Liver (tissue), 9 donors: ENCODE data around the gene INPP5A. TPM values are rescaled to one million over a fixed set of nuclear protein-coding genes. Genes with fewer than 3 reads are reported as not detected.
A peak's percentile ranks its signal among the peaks of the same experiment; 100 is the strongest.
"Not testable (repeated sequence)": the region's sequence is repeated elsewhere in the genome, so short reads cannot be mapped to it uniquely, and the experiment has no call there.

Experiments used
- DNase-seq: peaks from one replicate; pipeline ENCODE4 v3.0.0-alpha.2; 2017; ENCODE audit warnings: low spot score
- H3K27ac ChIP-seq, 2 donors: one replicate each; pipeline ENCODE4 v1.7.0; 2013; ENCODE audit warnings: inconsistent platforms in 2 of 2, low read length in 2 of 2, control low read depth in 1 of 2, low read depth in 1 of 2, mild to moderate bottlenecking in 1 of 2
- H3K27me3 ChIP-seq, 4 donors: one replicate each; pipeline versions ENCODE4 v1.6.1 to v1.7.0; 2013; ENCODE audit warnings: low read length in 3 of 4, inconsistent platforms in 1 of 4, mild to moderate bottlenecking in 1 of 4, moderate library complexity in 1 of 4; ENCODE audit not compliant: control insufficient read depth in 4 of 4, insufficient read depth in 4 of 4
- H3K36me3 ChIP-seq, 4 donors: one replicate each; pipeline versions ENCODE4 v1.6.1 to v1.7.0; 2013; ENCODE audit warnings: low read length in 3 of 4, mild to moderate bottlenecking in 3 of 4, low read depth in 1 of 4, moderate library complexity in 1 of 4; ENCODE audit not compliant: control insufficient read depth in 4 of 4, insufficient read depth in 3 of 4
- H3K4me1 ChIP-seq, 4 donors: one replicate each; pipeline versions ENCODE4 v1.6.1 to v1.7.0; 2013; ENCODE audit warnings: low read length in 3 of 4, mild to moderate bottlenecking in 3 of 4, moderate library complexity in 1 of 4; ENCODE audit not compliant: control insufficient read depth in 4 of 4, insufficient read depth in 4 of 4
- H3K4me3 ChIP-seq, 3 donors: one replicate each; pipeline versions ENCODE4 v1.6.1 to v1.7.0; 2013; ENCODE audit warnings: low read length in 3 of 3, control low read depth in 1 of 3, low read depth in 1 of 3, mild to moderate bottlenecking in 1 of 3
- H3K9ac ChIP-seq, 2 donors: one replicate each; pipeline ENCODE4 v1.7.0; 2013; ENCODE audit warnings: low read length in 2 of 2, mild to moderate bottlenecking in 2 of 2, moderate library complexity in 2 of 2, control low read depth in 1 of 2, low read depth in 1 of 2
- H3K9me3 ChIP-seq, 4 donors: one replicate each; pipeline versions ENCODE4 v1.6.1 to v1.7.0; 2013; ENCODE audit warnings: low read length in 3 of 4; ENCODE audit not compliant: control insufficient read depth in 4 of 4
- EGR1 ChIP-seq, 2 donors: IDR thresholded peaks; 2 replicates each; pipeline ENCODE4 v1.6.1; 2016 to 2018; ENCODE audit warnings: antibody characterized with exemption in 2 of 2, low read depth in 2 of 2
- FOXA2 ChIP-seq: IDR thresholded peaks from 2 replicates; pipeline ENCODE4 v1.6.1; 2016; ENCODE audit warnings: antibody characterized with exemption
- GABPA ChIP-seq, 2 donors: IDR thresholded peaks in 1 of 2; conservative IDR thresholded peaks in 1 of 2; 2 replicates each; pipeline ENCODE4 v1.6.1; 2016; ENCODE audit warnings: antibody characterized with exemption in 2 of 2, mild to moderate bottlenecking in 1 of 2, moderate library complexity in 1 of 2
- HNF4A ChIP-seq, 2 donors: conservative IDR thresholded peaks; 2 replicates each; pipeline ENCODE4 v1.6.1; 2016; ENCODE audit warnings: antibody characterized with exemption in 2 of 2, mild to moderate bottlenecking in 2 of 2
- HNF4G ChIP-seq: IDR thresholded peaks from 2 replicates; pipeline ENCODE4 v1.6.1; 2016; ENCODE audit warnings: antibody characterized with exemption
- JUND ChIP-seq, 2 donors: IDR thresholded peaks; 2 replicates each; pipeline ENCODE4 v1.6.1; 2016; ENCODE audit warnings: antibody characterized with exemption in 2 of 2
- MAX ChIP-seq: IDR thresholded peaks from 2 replicates; pipeline ENCODE4 v1.6.1; 2016; ENCODE audit warnings: antibody characterized with exemption
- NR2F2 ChIP-seq: IDR thresholded peaks from 2 replicates; pipeline ENCODE4 v1.6.1; 2016; ENCODE audit warnings: antibody characterized with exemption
- RAD21 ChIP-seq, 2 donors: IDR thresholded peaks; 2 replicates each; pipeline ENCODE4 v1.6.1; 2016; ENCODE audit warnings: antibody characterized with exemption in 2 of 2, mild to moderate bottlenecking in 2 of 2
- REST ChIP-seq: IDR thresholded peaks from 2 replicates; pipeline ENCODE4 v1.6.1; 2016; ENCODE audit warnings: antibody characterized with exemption, mild to moderate bottlenecking
- RXRA ChIP-seq, 2 donors: IDR thresholded peaks; 2 replicates each; pipeline ENCODE4 v1.6.1; 2017 to 2018; ENCODE audit warnings: antibody characterized with exemption in 2 of 2, mild to moderate bottlenecking in 1 of 2
- SP1 ChIP-seq: IDR thresholded peaks from 2 replicates; pipeline ENCODE4 v1.6.1; 2018; ENCODE audit warnings: antibody characterized with exemption, mild to moderate bottlenecking
- TAF1 ChIP-seq: conservative IDR thresholded peaks from 2 replicates; pipeline ENCODE4 v1.6.1; 2016; ENCODE audit warnings: antibody characterized with exemption, mild to moderate bottlenecking
- YY1 ChIP-seq: IDR thresholded peaks from 2 replicates; pipeline ENCODE4 v1.6.1; 2016; ENCODE audit warnings: antibody characterized with exemption, mild to moderate bottlenecking
- ZBTB33 ChIP-seq: IDR thresholded peaks from 2 replicates; pipeline ENCODE4 v1.6.1; 2016; ENCODE audit warnings: antibody characterized with exemption
- WGBS: extraction: QIAGEN DNeasy Blood & Tissue Kit; methylation state at CpG from one replicate; pipeline ENCODE4 v1.1.7; 2013; 5-methylcytosine and 5-hydroxymethylcytosine counted together
- polyA plus RNA-seq, 2 donors: library from polyadenylated mRNA; stranded (reverse) in 1 of 2; unstranded in 1 of 2; fragments of 200-250 nt in 1 of 2; fragments of >200 nt in 1 of 2; fragmentation: Nextera tagmentation in 1 of 2; extraction: Ambion mirVana in 1 of 2; gene quantifications; one replicate each; pipeline versions ENCODE4 v1.2.1 to v1.2.3, GENCODE V29; 2013 to 2015
- total RNA-seq, 2 donors: library from RNA; depleted of rRNA; stranded (reverse); fragments of >200 nt; gene quantifications; one replicate each; pipeline ENCODE4 v1.2.3, GENCODE V29; 2014
- TF ChIP-seq, protein P1 (sequence below): IDR thresholded peaks from 2 replicates; pipeline ENCODE4 v1.6.1; 2016; ENCODE audit warnings: antibody characterized with exemption
- TF ChIP-seq, protein P2 (sequence below): fragments of 150-350 bp; IDR thresholded peaks from 2 replicates; pipeline ENCODE4 v1.5.1; 2017; ENCODE audit warnings: improper control_type of control experiment, low read depth, low read length; ENCODE audit not compliant: missing input control
- donor health status: healthy.
- donor health status: healthy.
- donor health status: healthy.
- donor health status: healthy.
- donor health status: healthy.

Gene INPP5A
- total and polyA plus RNA-seq, 4 donors, result 4.3 to 26.5 (median 10.9) TPM

DNA sequence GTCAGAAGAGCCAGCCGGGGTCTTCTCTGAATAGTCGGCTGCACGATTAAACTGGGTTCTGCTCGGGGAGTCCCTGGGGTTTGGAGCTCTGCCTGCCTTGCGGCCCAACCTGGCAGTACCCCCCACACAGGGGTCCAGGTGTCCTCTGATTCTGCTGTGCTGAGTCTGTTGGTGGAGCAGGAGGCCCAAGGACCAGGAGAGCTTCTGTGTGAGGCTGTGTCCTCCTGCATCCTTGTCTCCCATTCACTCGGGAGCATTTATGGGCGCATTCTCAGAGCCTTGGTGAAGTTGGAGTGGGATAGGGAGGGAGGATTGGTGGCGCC, 14.2 kb downstream of the INPP5A start:
- Histone ChIP-seq H3K4me3 (no peak overlapping the region), H3K9ac (no peak overlapping the region), H3K36me3 (no peaks in the 10 kb centered on the region), H3K9me3 (no peaks in the 10 kb centered on the region), H3K27me3 (no peaks in the 10 kb centered on the region), H3K27ac (peak overlapping the region in 1 of 2 donors; percentile 10), H3K4me1 (peaks cover 0 to 25% (median 15%) of the 10 kb centered on the region in 4 donors)
- no peak for TF ChIP-seq GABPA (IDR thresholded peaks at IDR 0.05 in 1 of 2, conservative IDR thresholded peaks at IDR 0.05 in 1 of 2)
- TF ChIP-seq REST, result no peak
- no peak for TF ChIP-seq FOXA2
- no peak for TF ChIP-seq HNF4A (conservative IDR thresholded peaks at IDR 0.05)
- TF ChIP-seq EGR1 (IDR thresholded peaks at IDR 0.05; ENCODE audit: low read depth in 2 of 2), result no peak
- TF ChIP-seq RAD21 (IDR thresholded peaks at IDR 0.05), result no peak
- TF ChIP-seq, protein P1, sequence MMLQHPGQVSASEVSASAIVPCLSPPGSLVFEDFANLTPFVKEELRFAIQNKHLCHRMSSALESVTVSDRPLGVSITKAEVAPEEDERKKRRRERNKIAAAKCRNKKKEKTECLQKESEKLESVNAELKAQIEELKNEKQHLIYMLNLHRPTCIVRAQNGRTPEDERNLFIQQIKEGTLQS, result no peak
- no peak for TF ChIP-seq RXRA (IDR thresholded peaks at IDR 0.05)
- TF ChIP-seq ZBTB33, result no peak
- TF ChIP-seq SP1, result no peak
- no peak for TF ChIP-seq HNF4G
- TF ChIP-seq, protein P2, sequence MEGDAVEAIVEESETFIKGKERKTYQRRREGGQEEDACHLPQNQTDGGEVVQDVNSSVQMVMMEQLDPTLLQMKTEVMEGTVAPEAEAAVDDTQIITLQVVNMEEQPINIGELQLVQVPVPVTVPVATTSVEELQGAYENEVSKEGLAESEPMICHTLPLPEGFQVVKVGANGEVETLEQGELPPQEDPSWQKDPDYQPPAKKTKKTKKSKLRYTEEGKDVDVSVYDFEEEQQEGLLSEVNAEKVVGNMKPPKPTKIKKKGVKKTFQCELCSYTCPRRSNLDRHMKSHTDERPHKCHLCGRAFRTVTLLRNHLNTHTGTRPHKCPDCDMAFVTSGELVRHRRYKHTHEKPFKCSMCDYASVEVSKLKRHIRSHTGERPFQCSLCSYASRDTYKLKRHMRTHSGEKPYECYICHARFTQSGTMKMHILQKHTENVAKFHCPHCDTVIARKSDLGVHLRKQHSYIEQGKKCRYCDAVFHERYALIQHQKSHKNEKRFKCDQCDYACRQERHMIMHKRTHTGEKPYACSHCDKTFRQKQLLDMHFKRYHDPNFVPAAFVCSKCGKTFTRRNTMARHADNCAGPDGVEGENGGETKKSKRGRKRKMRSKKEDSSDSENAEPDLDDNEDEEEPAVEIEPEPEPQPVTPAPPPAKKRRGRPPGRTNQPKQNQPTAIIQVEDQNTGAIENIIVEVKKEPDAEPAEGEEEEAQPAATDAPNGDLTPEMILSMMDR, result no peak
- no peak for TF ChIP-seq YY1
- TF ChIP-seq MAX, result no peak
- TF ChIP-seq JUND (IDR thresholded peaks at IDR 0.05), result no peak
- TF ChIP-seq NR2F2, result no peak
- no peak for TF ChIP-seq TAF1
- no peak for DNase-seq
- 89% methylated on average over 8 of the region's 8 CpGs for whole genome bisulfite sequencing

DNA sequence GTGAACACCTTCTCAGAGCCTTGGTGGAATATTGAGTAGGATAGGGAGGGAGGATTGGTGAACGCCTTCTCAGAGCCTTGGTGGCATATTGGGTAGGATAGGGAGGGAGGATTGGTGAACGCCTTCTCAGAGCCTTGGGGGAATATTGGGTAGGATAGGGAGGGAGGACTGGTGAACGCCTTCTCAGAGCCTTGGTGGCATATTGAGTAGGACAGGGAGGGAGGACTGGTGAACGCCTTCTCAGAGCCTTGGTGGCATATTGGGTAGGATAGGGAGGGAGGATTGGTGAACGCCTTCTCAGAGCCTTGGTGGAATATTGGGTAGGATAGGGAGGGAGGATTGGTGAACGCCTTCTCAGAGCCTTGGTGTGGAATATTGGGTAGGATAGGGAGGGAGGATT, 15.0 kb downstream of the INPP5A start:
- WGBS, result 98% methylated on average over 6 of the region's 6 CpGs
- DNase-seq, result not testable (repeated sequence)

DNA sequence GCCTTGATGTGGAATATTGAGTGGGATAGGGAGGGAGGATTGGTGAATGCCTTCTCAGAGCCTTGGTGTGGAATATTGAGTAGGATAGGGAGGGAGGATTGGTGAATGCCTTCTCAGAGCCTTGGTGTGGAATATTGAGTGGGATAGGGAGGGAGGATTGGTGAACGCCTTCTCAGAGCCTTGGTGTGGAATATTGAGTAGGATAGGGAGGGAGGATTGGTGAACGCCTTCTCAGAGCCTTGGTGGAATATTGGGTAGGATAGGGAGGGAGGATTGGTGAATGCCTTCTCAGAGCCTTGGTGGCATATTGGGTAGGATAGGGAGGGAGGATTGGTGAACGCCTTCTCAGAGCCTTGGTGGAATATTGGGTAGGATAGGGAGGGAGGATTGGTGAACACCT, 16.0 kb downstream of the INPP5A start:
- WGBS, result 94% methylated on average over 3 of the region's 3 CpGs
- not testable (repeated sequence) for DNase-seq, H3K27ac ChIP-seq, H3K4me3 ChIP-seq, H3K27me3 ChIP-seq, H3K9ac ChIP-seq, H3K9me3 ChIP-seq, H3K36me3 ChIP-seq
- peaks cover 0 to 19% (median 8%) of the 10 kb centered on the region in 4 donors for H3K4me1 ChIP-seq

More for the DNA sequence above, 15.0 kb downstream of the INPP5A start:
- H3K27me3 ChIP-seq, H3K36me3 ChIP-seq, H3K9ac ChIP-seq, H3K27ac ChIP-seq, H3K4me3 ChIP-seq, H3K9me3 ChIP-seq: not testable (repeated sequence)
- H3K4me1 ChIP-seq, result peaks cover 0 to 19% (median 8%) of the 10 kb centered on the region in 4 donors
